HepG2 (cell line): Measurements from ENCODE around the gene TBC1D16. TPM values are rescaled to one million over a fixed set of nuclear protein-coding genes. Genes with fewer than 3 reads are reported as not detected.

ENCODE experiments used
- ARNT2 ChIP-seq: sonication (generic); formaldehyde crosslinking; IDR thresholded peaks from 2 replicates; pipeline ENCODE4 v1.8.0; 2022; ENCODE audit warnings: mild to moderate bottlenecking, low read depth, missing genetic modification reagents, moderate library complexity
- DBP ChIP-seq: sonication (generic); formaldehyde crosslinking; IDR thresholded peaks from 2 replicates; pipeline ENCODE4 v1.4.0; 2020; ENCODE audit warnings: missing genetic modification reagents; ENCODE audit errors: not compliant biosample characterization
- DNMT1 ChIP-seq: sonication (generic); formaldehyde crosslinking; IDR thresholded peaks from 2 replicates; pipeline ENCODE4 v1.5.1; 2020; ENCODE audit warnings: mild to moderate bottlenecking, missing genetic modification reagents
- ETS1 ChIP-seq: sonication (generic); formaldehyde crosslinking; IDR thresholded peaks from 2 replicates; pipeline ENCODE4 v1.4.0; 2020; ENCODE audit warnings: missing genetic modification reagents
- ETV5 ChIP-seq: IDR thresholded peaks from 2 replicates; pipeline ENCODE4 v1.6.1; 2018; ENCODE audit warnings: missing biosample characterization, missing genetic modification reagents, inconsistent platforms, borderline replicate concordance
- FOSL1 ChIP-seq: sonication (generic); formaldehyde crosslinking; IDR thresholded peaks from 2 replicates; pipeline ENCODE4 v1.9.0; 2021; ENCODE audit warnings: missing genetic modification reagents, borderline replicate concordance
- FOXC1 ChIP-seq: sonication (generic); formaldehyde crosslinking; IDR thresholded peaks from 2 replicates; pipeline ENCODE4 v1.8.0; 2022; ENCODE audit warnings: mild to moderate bottlenecking, missing genetic modification reagents, borderline replicate concordance
- GLI4 ChIP-seq: sonication (generic); formaldehyde crosslinking; IDR thresholded peaks from 2 replicates; pipeline ENCODE4 v1.5.1; 2020; ENCODE audit warnings: missing genetic modification reagents, mild to moderate bottlenecking, moderate library complexity, borderline replicate concordance
- KLF11 ChIP-seq: IDR thresholded peaks from 2 replicates; pipeline ENCODE4 v1.6.1; 2016; ENCODE audit warnings: missing compliant biosample characterization
- MAZ ChIP-seq, 2 experiments: sonication (generic) in 1 of 2; formaldehyde crosslinking in 1 of 2; IDR thresholded peaks; 2 replicates each; pipeline versions ENCODE4 v1.5.0 to v1.6.1; 2012 to 2020; ENCODE audit warnings: low read depth in 2 of 2, mild to moderate bottlenecking in 2 of 2, borderline replicate concordance in 1 of 2, improper control_type of control experiment in 1 of 2, low read length in 1 of 2, missing genetic modification reagents in 1 of 2, moderate library complexity in 1 of 2
- MIXL1 ChIP-seq: IDR thresholded peaks from 2 replicates; pipeline ENCODE4 v1.6.1; 2016
- NR2F1 ChIP-seq, 2 experiments: fragments of 450-650 bp in 1 of 2; formaldehyde crosslinking in 1 of 2; IDR thresholded peaks; 2 replicates each; pipeline versions ENCODE4 v1.5.0 to v1.6.1; 2016 to 2020; ENCODE audit warnings: mild to moderate bottlenecking in 1 of 2, missing compliant biosample characterization in 1 of 2, missing genetic modification reagents in 1 of 2, moderate library complexity in 1 of 2
- SIX1 ChIP-seq: sonication (generic); formaldehyde crosslinking; IDR thresholded peaks from 2 replicates; pipeline ENCODE4 v1.4.0; 2020; ENCODE audit warnings: missing genetic modification reagents, borderline replicate concordance
- SOX13 ChIP-seq, 3 experiments: fragments of 450-650 bp in 1 of 3; sonication (generic) in 1 of 3; formaldehyde crosslinking in 1 of 3; IDR thresholded peaks in 2 of 3; conservative IDR thresholded peaks in 1 of 3; 2 replicates each; pipeline versions ENCODE4 v1.5.0 to v1.6.1; 2016 to 2020; ENCODE audit warnings: antibody characterized with exemption in 1 of 3, mild to moderate bottlenecking in 1 of 3, missing compliant biosample characterization in 1 of 3, missing genetic modification reagents in 1 of 3, moderate library complexity in 1 of 3
- TRAFD1 ChIP-seq: sonication (generic); formaldehyde crosslinking; IDR thresholded peaks from 2 replicates; pipeline ENCODE4 v1.5.1; 2020; ENCODE audit warnings: missing genetic modification reagents, mild to moderate bottlenecking, borderline replicate concordance
- XRCC5 ChIP-seq: fragments of 200-400 bp; formaldehyde crosslinking; optimal IDR thresholded peaks from 2 replicates; pipeline ENCODE3; 2017; ENCODE audit warnings: mild to moderate bottlenecking, low read length
- ZFAT ChIP-seq: sonication (generic); formaldehyde crosslinking; conservative IDR thresholded peaks from 2 replicates; pipeline ENCODE4 v1.8.1; 2023; ENCODE audit warnings: missing genetic modification reagents, inconsistent platforms
- ZNF260 ChIP-seq: sonication (generic); formaldehyde crosslinking; IDR thresholded peaks from 2 replicates; pipeline ENCODE4 v1.4.0; 2020; ENCODE audit warnings: missing genetic modification reagents, low read depth, mild to moderate bottlenecking, borderline replicate concordance
- ZNF484 ChIP-seq: sonication (generic); formaldehyde crosslinking; IDR thresholded peaks from 2 replicates; pipeline ENCODE4 v1.5.1; 2020; ENCODE audit warnings: mild to moderate bottlenecking, low read depth, missing genetic modification reagents, borderline replicate concordance
- ZNF557 ChIP-seq: sonication (generic); formaldehyde crosslinking; IDR thresholded peaks from 2 replicates; pipeline ENCODE4 v1.4.0; 2020; ENCODE audit warnings: missing genetic modification reagents
- ZNF644 ChIP-seq: IDR thresholded peaks from 2 replicates; pipeline ENCODE4 v1.6.1; 2016; ENCODE audit warnings: low read depth
- ZNF878 ChIP-seq: sonication (generic); formaldehyde crosslinking; IDR thresholded peaks from 2 replicates; pipeline ENCODE4 v1.8.1; 2023; ENCODE audit warnings: mild to moderate bottlenecking, missing genetic modification reagents, moderate library complexity
- polyA plus RNA-seq, 8 experiments: library from polyadenylated mRNA; depleted of rRNA in 3 of 8; stranded (reverse) in 7 of 8; unstranded in 1 of 8; fragments of >200 nt; fragmentation: Illumina TruSeq in 4 of 8; extraction: Trizol in 4 of 8; gene quantifications; 2 replicates each; pipeline versions ENCODE4 v1.2.1 to v1.2.3, GENCODE V29; 2011 to 2016; ENCODE audit warnings: low read depth in 4 of 8, missing spikeins in 1 of 8, mixed read lengths in 1 of 8; ENCODE audit not compliant: insufficient read depth in 1 of 8
- total RNA-seq, 5 experiments: library from RNA; depleted of rRNA; stranded (reverse); fragments of >200 nt; fragmentation: Illumina TruSeq; extraction: Trizol; gene quantifications; 2 replicates each; pipeline ENCODE4 v1.2.3, GENCODE V29; 2016; ENCODE audit warnings: low read depth in 1 of 5
- TF ChIP-seq, protein P1 (sequence below): sonication (generic); formaldehyde crosslinking; IDR thresholded peaks from 2 replicates; pipeline ENCODE4 v1.5.0; 2020; ENCODE audit warnings: missing genetic modification reagents
- TF ChIP-seq, protein P2 (sequence below): sonication (generic); formaldehyde crosslinking; IDR thresholded peaks from 2 replicates; pipeline ENCODE4 v1.5.0; 2020; ENCODE audit warnings: missing genetic modification reagents

Gene TBC1D16
- total and polyA plus RNA-seq, 2 of the 13 experiments (the other 11 are each of a cell fraction or from before 2014, with no cell fraction given) = 14.9 to 24.9 TPM

GRCh38 chr17:79915850-79916430 lies 119.7 kb downstream of the TBC1D16 start (continued):
- TF ChIP-seq TRAFD1 (CRISPR knock-in tag) (no peak), SIX1 (CRISPR knock-in tag) (no peak), ARNT2 (CRISPR knock-in tag) (no peak), DNMT1 (0 out of 2 replicates have a peak, but pooled peaks have one; percentile 79), MAZ (IDR thresholded peaks at IDR 0.05; ENCODE audit: borderline replicate concordance, low read depth, low read length) (0 out of 2 replicates have a peak, but pooled peaks have one; percentile 37), MAZ (CRISPR knock-in tag; IDR thresholded peaks at IDR 0.05; ENCODE audit: low read depth) (peak; percentile 46; the same call in 1 of the 2 replicates), NR2F1 (CRISPR knock-in tag; IDR thresholded peaks at IDR 0.05) (peak; percentile 74 to 88), XRCC5 (peak; percentile 60), ZNF484 (CRISPR knock-in tag) (no peak), MIXL1 (CRISPR knock-in tag) (no peak), DBP (CRISPR knock-in tag) (no peak), ETV5 (no peak; the same call in 1 of the 2 replicates), ZNF878 (CRISPR knock-in tag) (no peak), ZFAT (CRISPR knock-in tag) (no peak), FOSL1 (peak; percentile 86; the same call in 1 of the 2 replicates), GLI4 (CRISPR knock-in tag) (no peak), KLF11 (CRISPR knock-in tag) (no peak), SOX13 (IDR thresholded peaks at IDR 0.05) (no peak), SOX13 (CRISPR knock-in tag; conservative IDR thresholded peaks at IDR 0.05 in 1 of 2, IDR thresholded peaks at IDR 0.05 in 1 of 2) (peak in 1 of 2 experiments; percentile 27; a peak in 1 of 4 replicates), ZNF644 (CRISPR knock-in tag) (no peak), ETS1 (no peak), ZNF557 (no peak), ZNF260 (CRISPR knock-in tag) (no peak), FOXC1 (no peak)
- TF ChIP-seq, protein P1, sequence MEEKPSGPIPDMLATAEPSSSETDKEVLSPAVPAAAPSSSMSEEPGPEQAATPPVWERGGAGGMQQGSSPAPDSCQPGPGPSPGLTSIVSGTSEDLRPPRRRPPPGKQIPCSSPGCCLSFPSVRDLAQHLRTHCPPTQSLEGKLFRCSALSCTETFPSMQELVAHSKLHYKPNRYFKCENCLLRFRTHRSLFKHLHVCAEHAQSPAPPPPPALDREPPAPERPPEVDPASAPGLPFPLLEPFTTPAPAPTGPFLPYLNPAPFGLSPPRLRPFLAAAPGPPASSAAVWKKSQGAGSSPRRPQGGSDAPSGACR (CRISPR knock-in tag) = no peak
- TF ChIP-seq, protein P2, sequence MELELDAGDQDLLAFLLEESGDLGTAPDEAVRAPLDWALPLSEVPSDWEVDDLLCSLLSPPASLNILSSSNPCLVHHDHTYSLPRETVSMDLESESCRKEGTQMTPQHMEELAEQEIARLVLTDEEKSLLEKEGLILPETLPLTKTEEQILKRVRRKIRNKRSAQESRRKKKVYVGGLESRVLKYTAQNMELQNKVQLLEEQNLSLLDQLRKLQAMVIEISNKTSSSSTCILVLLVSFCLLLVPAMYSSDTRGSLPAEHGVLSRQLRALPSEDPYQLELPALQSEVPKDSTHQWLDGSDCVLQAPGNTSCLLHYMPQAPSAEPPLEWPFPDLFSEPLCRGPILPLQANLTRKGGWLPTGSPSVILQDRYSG (CRISPR knock-in tag) = no peak
